Ovary (tissue), 3 donors: ENCODE data around the gene MAP1LC3B2.

Experiments
- CTCF ChIP-seq, 3 donors: fragments of 450-650 bp in 2 of 3; fragments of 200-600 bp in 1 of 3; IDR thresholded peaks; one replicate each; pipeline versions ENCODE4 v1.5.1 to v1.8.0; 2016 to 2022; ENCODE audit warnings: antibody characterized with exemption in 3 of 3, mild to moderate bottlenecking in 1 of 3
- POLR2A ChIP-seq: fragments of 450-650 bp; IDR thresholded peaks from one replicate; pipeline ENCODE4 v1.6.1; 2017; ENCODE audit warnings: antibody characterized with exemption, mild to moderate bottlenecking, moderate library complexity
- donor health status: DM: no; HTN: no; CAD: no.

DNA sequence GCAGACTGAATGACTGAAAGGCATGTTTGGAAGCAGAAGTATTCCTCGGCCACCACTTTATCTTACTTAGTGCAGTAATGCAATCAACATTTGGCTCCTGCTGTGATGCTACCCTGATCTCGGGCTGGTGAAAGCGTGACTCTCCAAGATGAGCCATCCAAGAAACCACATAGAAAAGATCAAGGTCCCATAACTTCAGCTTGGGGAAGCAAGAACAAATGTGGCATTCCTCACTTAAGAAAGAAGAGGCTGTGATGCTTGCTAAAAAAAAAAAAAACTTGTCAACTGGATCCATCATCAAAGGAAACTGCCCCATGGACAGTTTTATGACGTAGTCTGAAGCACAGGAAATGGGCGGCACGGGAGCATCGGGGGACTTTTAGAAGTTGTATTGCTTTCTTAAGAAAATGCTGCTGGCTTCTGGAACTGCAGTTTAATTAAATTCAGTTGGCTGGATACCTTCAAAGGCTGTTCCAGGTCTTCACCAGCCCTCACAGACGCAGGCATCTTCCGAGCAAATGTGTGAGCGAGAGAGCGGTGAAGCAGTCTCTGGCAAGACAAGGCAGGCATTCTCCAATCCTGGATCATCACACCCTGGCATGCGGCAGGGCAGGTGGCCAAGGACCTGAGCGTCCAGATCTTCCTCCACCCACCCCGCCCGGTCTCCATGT is 38.2 kb upstream of the MAP1LC3B2 start:
- TF ChIP-seq CTCF (IDR thresholded peaks at IDR 0.05): no peak
- no peak for TF ChIP-seq POLR2A
